Upper lobe of right lung (tissue), 1 donor: Measurements from ENCODE around the gene PIGQ. TPM values are rescaled to one million over a fixed set of nuclear protein-coding genes. Genes with fewer than 3 reads are reported as not detected.

Experiments
- ATAC-seq: fragments of 200-7000 bp; cut with Tn5 transposase; one replicate; pipeline ENCODE4 v1.9.1; 2020; ENCODE audit warnings: mild to moderate bottlenecking, moderate library complexity
- DNase-seq: peaks from one replicate; pipeline ENCODE4 v3.0.0-alpha.2; 2020
- H3K27ac ChIP-seq: fragments of 200-600 bp; one replicate; pipeline ENCODE4 v1.8.0; 2022
- H3K27me3 ChIP-seq: fragments of 200-600 bp; one replicate; pipeline ENCODE4 v1.8.0; 2022; ENCODE audit warnings: mild to moderate bottlenecking
- H3K36me3 ChIP-seq: fragments of 200-600 bp; one replicate; pipeline ENCODE4 v1.8.0; 2022
- H3K4me1 ChIP-seq: fragments of 200-600 bp; one replicate; pipeline ENCODE4 v1.8.0; 2022
- H3K4me3 ChIP-seq: fragments of 200-600 bp; one replicate; pipeline ENCODE4 v1.8.0; 2022; ENCODE audit warnings: mild to moderate bottlenecking
- H3K9me3 ChIP-seq: fragments of 200-600 bp; one replicate; pipeline ENCODE4 v1.8.0; 2022
- intact Hi-C: fragments of 100-400 bp; cut with DNase I; formaldehyde crosslinking; loops from one replicate; pipeline ENCODE4 v1.11.0; 2022
- total RNA-seq: library from RNA; stranded (reverse); fragmentation: NEBNext Ultra II Directional; extraction: Animal tissue kit (Norgen Biotek cat#: 25700); gene quantifications from one replicate; pipeline ENCODE4 v1.2.1, GENCODE V29; 2021
- TF ChIP-seq, protein P1 (sequence below): fragments of 200-600 bp; IDR thresholded peaks from one replicate; pipeline ENCODE4 v1.8.0; 2022; ENCODE audit warnings: antibody characterized with exemption
- donor health status: DM: no; HTN: yes; CAD: no; lungs with severe emphysema.

Gene PIGQ
- total RNA-seq, 1 donor from 2014 or later, result 59.4 TPM

DNA sequence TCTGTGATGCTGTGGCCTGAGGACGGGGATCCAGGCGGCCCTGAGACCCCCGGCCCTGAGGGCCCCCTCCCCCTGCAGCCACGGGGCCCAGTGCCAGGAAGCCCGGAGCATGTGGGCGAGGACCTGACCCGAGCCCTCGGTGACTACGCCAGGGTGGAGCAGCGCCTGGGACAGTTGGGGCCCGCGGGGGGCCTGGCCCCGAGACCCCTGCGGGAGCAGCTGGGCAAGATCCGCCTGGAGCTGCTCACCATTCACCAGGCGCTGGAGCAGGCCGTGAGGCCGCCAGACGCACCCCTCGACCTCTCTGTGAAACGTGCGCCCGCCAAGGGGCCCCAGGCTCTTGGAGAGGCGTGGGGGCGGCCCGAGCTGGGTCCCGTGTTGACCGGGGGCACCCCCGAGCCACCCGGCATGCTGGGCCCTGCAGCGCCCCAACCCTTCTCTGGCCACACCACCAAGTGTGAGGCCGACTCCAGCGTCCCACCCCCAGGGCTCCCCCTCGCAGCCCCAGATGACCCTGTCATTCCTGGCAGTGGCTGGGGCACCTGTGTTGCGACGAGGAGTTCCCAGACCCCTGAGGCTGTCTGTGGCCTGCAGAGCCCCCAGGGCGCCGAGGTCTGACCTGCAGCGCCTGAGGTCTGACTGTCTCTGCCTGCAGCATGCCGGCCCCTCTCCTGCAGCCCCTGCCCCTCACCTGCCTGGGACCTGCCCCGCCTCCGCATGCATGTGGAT, 4.9 kb upstream of the PIGQ start:
- ATAC-seq (no peak), DNase-seq (no peak)
- no peak overlapping the region for H3K4me3 ChIP-seq
- no peaks in the 10 kb centered on the region for H3K9me3 ChIP-seq
- H3K27ac ChIP-seq, result no peak overlapping the region
- TF ChIP-seq, protein P1, sequence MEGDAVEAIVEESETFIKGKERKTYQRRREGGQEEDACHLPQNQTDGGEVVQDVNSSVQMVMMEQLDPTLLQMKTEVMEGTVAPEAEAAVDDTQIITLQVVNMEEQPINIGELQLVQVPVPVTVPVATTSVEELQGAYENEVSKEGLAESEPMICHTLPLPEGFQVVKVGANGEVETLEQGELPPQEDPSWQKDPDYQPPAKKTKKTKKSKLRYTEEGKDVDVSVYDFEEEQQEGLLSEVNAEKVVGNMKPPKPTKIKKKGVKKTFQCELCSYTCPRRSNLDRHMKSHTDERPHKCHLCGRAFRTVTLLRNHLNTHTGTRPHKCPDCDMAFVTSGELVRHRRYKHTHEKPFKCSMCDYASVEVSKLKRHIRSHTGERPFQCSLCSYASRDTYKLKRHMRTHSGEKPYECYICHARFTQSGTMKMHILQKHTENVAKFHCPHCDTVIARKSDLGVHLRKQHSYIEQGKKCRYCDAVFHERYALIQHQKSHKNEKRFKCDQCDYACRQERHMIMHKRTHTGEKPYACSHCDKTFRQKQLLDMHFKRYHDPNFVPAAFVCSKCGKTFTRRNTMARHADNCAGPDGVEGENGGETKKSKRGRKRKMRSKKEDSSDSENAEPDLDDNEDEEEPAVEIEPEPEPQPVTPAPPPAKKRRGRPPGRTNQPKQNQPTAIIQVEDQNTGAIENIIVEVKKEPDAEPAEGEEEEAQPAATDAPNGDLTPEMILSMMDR, result no peak
- intact Hi-C loops, result no loop called here
- H3K4me1 ChIP-seq, result peaks cover 34% of the 10 kb centered on the region
- H3K27me3 ChIP-seq, result peaks cover 15% of the 10 kb centered on the region
- no peaks in the 10 kb centered on the region for H3K36me3 ChIP-seq

- Histone ChIP-seq H3K4me1 (peaks cover 36% of the 10 kb centered on the region), H3K36me3 (no peaks in the 10 kb centered on the region), H3K9me3 (no peaks in the 10 kb centered on the region), H3K27me3 (peaks cover 14% of the 10 kb centered on the region), H3K27ac (no peak overlapping the region), H3K4me3 (no peak overlapping the region)
- no peak for DNase-seq
- TF ChIP-seq, protein P1, result no peak
- intact Hi-C loops, result no loop called here
- no peak for ATAC-seq
Observed at GRCh38 chr16:565419-566330, 4.1 kb upstream of the PIGQ start.

DNA sequence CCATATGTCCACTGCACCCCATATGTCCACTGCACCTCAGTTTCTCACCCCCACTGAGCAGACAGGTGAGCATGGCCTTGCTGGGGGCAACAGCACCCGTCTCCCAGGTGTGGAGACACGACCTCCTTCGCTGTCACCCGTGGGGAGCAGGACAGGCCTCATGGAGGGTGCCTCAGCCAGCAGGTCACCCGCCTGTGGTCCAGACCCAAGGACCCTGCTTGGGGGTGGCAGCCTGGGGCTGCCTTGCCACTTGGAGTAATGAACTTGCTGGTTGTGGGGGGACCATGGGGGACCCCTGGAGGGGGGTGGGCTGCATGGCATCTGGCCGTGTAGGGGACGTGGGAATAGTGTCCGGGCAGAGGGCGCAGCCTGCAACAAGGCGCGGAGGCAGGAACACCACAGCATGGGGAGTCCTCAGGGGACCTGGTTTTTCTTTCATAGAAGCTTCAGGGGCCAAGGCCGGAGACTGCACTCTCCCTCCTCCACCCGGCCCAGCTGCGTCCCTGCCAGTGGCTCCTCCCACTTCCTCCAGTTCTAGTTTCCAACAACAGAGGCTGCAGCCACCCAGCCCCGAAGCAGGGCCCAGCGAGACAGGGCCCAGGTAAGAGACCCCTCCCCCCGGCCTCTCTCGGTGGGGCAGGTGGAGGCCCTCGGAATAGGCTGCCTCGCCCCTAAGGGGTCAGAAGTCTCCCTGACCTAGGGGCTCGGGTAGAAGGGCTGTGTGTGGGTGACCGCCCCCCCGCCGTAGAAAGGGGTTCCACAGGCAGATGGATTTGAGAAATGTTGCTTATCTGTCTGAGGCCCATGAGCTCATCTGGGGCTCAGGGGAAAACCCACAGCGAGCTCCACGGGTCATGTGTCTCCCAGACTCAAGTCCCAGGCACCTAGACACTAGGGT, 3.0 kb upstream of the PIGQ start, which contains the start of gene NHLRC4:
NHLRC4 (plus strand) TSS at position 531 of the 898 bp plus-strand sequence. CDS start 1,043 bp downstream, outside the sequence.
- no peaks in the 10 kb centered on the region for H3K9me3 ChIP-seq
- H3K4me3 ChIP-seq, result peak within 1 kb of the TSS; percentile 50
- intact Hi-C loops, result no loop called here
- DNase-seq (no peak), ATAC-seq (peak; percentile 29)
- H3K36me3 ChIP-seq, result no peaks in the 10 kb centered on the region
- peak within 1 kb of the TSS; percentile 28 for H3K27ac ChIP-seq
- H3K27me3 ChIP-seq, result peaks cover 3% of the 10 kb centered on the region
- peaks cover 37% of the 10 kb centered on the region for H3K4me1 ChIP-seq
- TF ChIP-seq, protein P1, result no peak

GRCh38 chr16:567373-568256, 2.2 kb upstream of the PIGQ start:
- Histone ChIP-seq H3K9me3 (no peaks in the 10 kb centered on the region), H3K4me3 (peak overlapping the region; percentile 50), H3K27ac (peak overlapping the region; percentile 28), H3K27me3 (no peaks in the 10 kb centered on the region), H3K4me1 (peaks cover 37% of the 10 kb centered on the region), H3K36me3 (no peaks in the 10 kb centered on the region)
- intact Hi-C loops, result no loop called here
- ATAC-seq (no peak), DNase-seq (no peak)
- TF ChIP-seq, protein P1, result no peak
